Osteocyte (in vitro differentiated cells): Measurements from ENCODE around the gene AQP7. TPM values are rescaled to one million over a fixed set of nuclear protein-coding genes. Genes with fewer than 3 reads are reported as not detected.

ENCODE experiments used
- DNase-seq: peaks from one replicate; pipeline ENCODE4 v3.0.0; 2021; ENCODE audit warnings: mixed read lengths; ENCODE audit not compliant: unreplicated experiment; ENCODE audit errors: extremely low spot score
- H3K27ac Mint-ChIP-seq: one replicate; pipeline ENCODE4 v1.8.0; 2021; ENCODE audit warnings: mild to moderate bottlenecking, mixed read lengths; ENCODE audit not compliant: unreplicated experiment
- H3K27me3 Mint-ChIP-seq: one replicate; pipeline ENCODE4 v1.8.0; 2021; ENCODE audit warnings: mixed read lengths; ENCODE audit not compliant: unreplicated experiment
- H3K36me3 Mint-ChIP-seq: one replicate; pipeline ENCODE4 v1.8.0; 2021; ENCODE audit warnings: mixed read lengths; ENCODE audit not compliant: unreplicated experiment
- H3K4me1 Mint-ChIP-seq: one replicate; pipeline ENCODE4 v1.8.0; 2021; ENCODE audit warnings: mixed read lengths; ENCODE audit not compliant: unreplicated experiment
- H3K4me3 Mint-ChIP-seq: one replicate; pipeline ENCODE4 v1.8.0; 2021; ENCODE audit warnings: mild to moderate bottlenecking, moderate library complexity, mixed read lengths; ENCODE audit not compliant: unreplicated experiment
- H3K9me3 Mint-ChIP-seq: one replicate; pipeline ENCODE4 v1.8.0; 2021; ENCODE audit warnings: mixed read lengths; ENCODE audit not compliant: unreplicated experiment
- CTCF ChIP-seq: fragments of 200-600 bp; sonication (generic); IDR thresholded peaks from 2 replicates; pipeline ENCODE4 v1.5.0; 2021; ENCODE audit warnings: antibody characterized with exemption, mild to moderate bottlenecking, moderate library complexity
- total RNA-seq: library from RNA; stranded (reverse); gene quantifications from 2 replicates; pipeline ENCODE4 v1.2.1, GENCODE V29; 2021

AQP7 gene
- total RNA-seq, 1 donor from 2014 or later, result not detected

- Mint-ChIP-seq H3K4me3 (no peak overlapping the region), H3K36me3 (no peaks in the 10 kb centered on the region), H3K27me3 (no peaks in the 10 kb centered on the region), H3K4me1 (peaks cover 11% of the 10 kb centered on the region), H3K27ac (no peak overlapping the region), H3K9me3 (no peaks in the 10 kb centered on the region)
- no peak for DNase-seq
- no peak for TF ChIP-seq CTCF
Observed at GRCh38 chr9:33446240-33446945, 44.0 kb upstream of the AQP7 start.

GRCh38 chr9:33445389-33446239 lies 43.2 kb upstream of the AQP7 start:
- H3K27me3 Mint-ChIP-seq, result no peaks in the 10 kb centered on the region
- no peak for TF ChIP-seq CTCF
- H3K4me3 Mint-ChIP-seq, result no peak overlapping the region
- no peaks in the 10 kb centered on the region for H3K9me3 Mint-ChIP-seq
- peaks cover 14% of the 10 kb centered on the region for H3K4me1 Mint-ChIP-seq
- no peak overlapping the region for H3K27ac Mint-ChIP-seq
- no peak for DNase-seq
- H3K36me3 Mint-ChIP-seq, result no peaks in the 10 kb centered on the region

DNA sequence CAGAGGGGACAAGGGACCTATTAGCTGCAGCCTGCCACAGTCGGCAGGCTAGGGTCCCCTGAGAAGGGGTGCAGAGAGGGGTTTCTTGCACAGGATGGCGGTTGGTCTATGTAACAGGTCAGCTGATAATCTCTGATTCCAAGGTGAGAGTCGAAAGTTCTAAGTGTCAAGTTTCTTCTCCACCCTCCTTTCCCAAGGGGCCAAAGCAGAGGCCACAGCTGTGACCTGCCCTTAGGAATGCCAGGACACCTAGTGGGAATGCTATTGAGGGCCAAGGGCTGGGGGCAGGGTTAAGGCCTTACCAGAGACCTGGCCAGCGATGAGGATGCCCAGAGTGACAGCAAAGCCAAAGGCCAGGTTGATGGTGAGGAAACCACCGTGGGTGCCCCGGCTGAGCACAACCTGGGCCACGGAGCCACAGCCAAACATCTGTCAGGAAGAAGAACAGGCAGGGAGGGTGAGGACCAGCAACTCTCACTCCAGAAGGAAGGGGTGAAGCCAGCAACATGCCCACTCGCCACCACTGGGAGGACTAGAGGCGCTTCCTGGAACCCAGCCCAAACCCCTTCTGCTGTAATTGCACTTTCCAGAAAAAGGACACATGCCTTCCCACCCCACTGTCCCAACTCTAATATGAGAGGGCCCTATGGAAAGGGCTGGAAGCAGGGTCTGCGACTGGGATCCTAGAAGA lies 41.2 kb upstream of the AQP7 start:
- H3K27ac Mint-ChIP-seq, result no peak overlapping the region
- no peak for TF ChIP-seq CTCF
- no peaks in the 10 kb centered on the region for H3K36me3 Mint-ChIP-seq
- no peak for DNase-seq
- no peaks in the 10 kb centered on the region for H3K27me3 Mint-ChIP-seq
- H3K9me3 Mint-ChIP-seq, result no peaks in the 10 kb centered on the region
- H3K4me3 Mint-ChIP-seq, result no peak overlapping the region
- H3K4me1 Mint-ChIP-seq, result peaks cover 23% of the 10 kb centered on the region

DNA sequence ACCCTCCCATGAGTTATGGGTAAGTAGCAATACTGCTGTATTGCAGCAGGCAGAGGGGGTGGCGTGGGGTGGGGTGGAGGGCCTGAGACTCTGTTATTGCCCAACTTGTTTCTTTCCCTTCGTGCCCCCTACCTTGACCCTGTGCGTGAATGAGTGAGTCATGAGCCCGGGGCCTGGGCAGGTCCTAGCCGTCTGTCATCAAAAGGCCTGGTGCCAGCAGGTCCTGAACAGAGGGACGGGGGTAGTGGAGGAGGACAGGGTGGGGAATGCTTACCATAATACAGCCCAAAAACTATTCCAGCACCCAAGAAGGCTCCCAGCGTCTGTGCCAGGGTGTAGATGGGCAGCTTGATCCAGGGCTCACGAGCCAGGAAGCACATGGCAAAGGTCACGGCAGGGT lies 40.7 kb upstream of the AQP7 start:
- H3K27ac Mint-ChIP-seq, result no peak overlapping the region
- H3K9me3 Mint-ChIP-seq, result no peaks in the 10 kb centered on the region
- no peaks in the 10 kb centered on the region for H3K27me3 Mint-ChIP-seq
- no peak for TF ChIP-seq CTCF
- no peak for DNase-seq
- H3K36me3 Mint-ChIP-seq, result no peaks in the 10 kb centered on the region
- no peak overlapping the region for H3K4me3 Mint-ChIP-seq
- H3K4me1 Mint-ChIP-seq, result peaks cover 23% of the 10 kb centered on the region

DNA sequence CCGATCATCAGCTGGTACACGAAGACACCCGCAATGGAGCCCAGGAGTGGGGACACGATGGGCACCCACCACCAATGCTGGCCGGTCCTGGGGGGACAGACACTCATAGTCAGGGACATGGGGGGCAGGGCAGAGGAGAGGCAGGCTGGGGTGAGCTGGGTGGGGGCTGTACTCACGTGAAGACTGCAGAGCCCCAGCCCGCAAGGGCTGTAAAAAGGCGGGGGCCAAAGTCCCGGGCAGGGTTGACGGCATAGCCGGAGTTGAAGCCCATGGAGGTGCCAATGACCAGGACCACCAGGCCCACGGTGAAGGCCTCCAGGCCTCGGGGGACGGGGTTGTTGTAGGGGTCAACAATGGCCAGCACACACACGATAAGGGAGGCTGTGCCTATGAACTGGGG lies 39.8 kb upstream of the AQP7 start:
- H3K9me3 Mint-ChIP-seq, result no peaks in the 10 kb centered on the region
- H3K27ac Mint-ChIP-seq, result no peak overlapping the region
- peaks cover 17% of the 10 kb centered on the region for H3K4me1 Mint-ChIP-seq
- no peak overlapping the region for H3K4me3 Mint-ChIP-seq
- no peaks in the 10 kb centered on the region for H3K27me3 Mint-ChIP-seq
- no peak for DNase-seq
- H3K36me3 Mint-ChIP-seq, result no peaks in the 10 kb centered on the region
- no peak for TF ChIP-seq CTCF
